A549 (cell line): Measurements from ENCODE around the gene HRH4. TPM values are rescaled to one million over a fixed set of nuclear protein-coding genes. Genes with fewer than 3 reads are reported as not detected.
A peak's percentile ranks its signal among the peaks of the same experiment; 100 is the strongest.

Source experiments
- ATAC-seq, 2 experiments: fragments of 200-7000 bp in 1 of 2; fragments of >200 bp in 1 of 2; cut with Nextera tagmentation in 1 of 2; cut with Tn5 transposase in 1 of 2; 3 replicates each; pipeline versions ENCODE4 v1.8.0 to v1.9.1; 2018 to 2020; ENCODE audit warnings: mild to moderate bottlenecking in 1 of 2, moderate library complexity in 1 of 2
- CTCF ChIA-PET: fragments of 300-600 bp; sonication (Branson Sonifier 250); formaldehyde crosslinking; extraction: SDS; loops from one replicate; lab custom pipeline; 2021; ENCODE audit warnings: antibody characterized with exemption, inconsistent platforms; lab: Yijun Ruan, JAX
- POLR2A ChIA-PET: fragments of 350-600 bp; formaldehyde crosslinking; extraction: SDS; loops from one replicate; lab custom pipeline; 2021; ENCODE audit warnings: antibody characterized with exemption, inconsistent platforms; lab: Yijun Ruan, JAX
- DNase-seq, 2 experiments: peaks; one replicate each; pipeline versions ENCODE4 v3.0.0 to v3.0.0-alpha.2; 2011 to 2016; ENCODE audit warnings: low read depth in 1 of 2, low spot score in 1 of 2
- FAIRE-seq: peaks from 2 replicates; lab custom pipeline; 2011; peaks lifted over from hg19 to GRCh38; lab: Jason Lieb, UNC
- H3K27ac ChIP-seq, 2 experiments: fragments of >200 bp; sonication (Bioruptor Twin); formaldehyde crosslinking; 3 replicates each; pipeline ENCODE4 v1.5.1; 2016 to 2017
- H3K4me1 ChIP-seq: fragments of >200 bp; sonication (Bioruptor Twin); formaldehyde crosslinking; 3 replicates; pipeline ENCODE4 v1.6.1; 2016
- H3K4me2 ChIP-seq: fragments of >200 bp; sonication (Bioruptor Twin); formaldehyde crosslinking; 3 replicates; pipeline ENCODE4 v1.6.1; 2016
- H3K4me3 ChIP-seq: fragments of >200 bp; sonication (Bioruptor Twin); formaldehyde crosslinking; 3 replicates; pipeline ENCODE4 v1.5.1; 2016
- H3K9me3 ChIP-seq: fragments of >200 bp; sonication (Bioruptor Twin); formaldehyde crosslinking; 3 replicates; pipeline ENCODE4 v1.6.1; 2016
- BCL3 ChIP-seq: fragments of >200 bp; sonication (Bioruptor Twin); formaldehyde crosslinking; IDR thresholded peaks from 3 replicates; pipeline ENCODE4 v1.6.1; 2016
- CBX8 ChIP-seq: fragments of 200-600 bp; sonication (generic); IDR thresholded peaks from 2 replicates; pipeline ENCODE4 v1.6.1; 2016
- CHD2 ChIP-seq: fragments of 150-350 bp; IDR thresholded peaks from 2 replicates; pipeline ENCODE4 v1.6.1; 2014; ENCODE audit warnings: low read length; ENCODE audit not compliant: partially characterized antibody
- E2F6 ChIP-seq: IDR thresholded peaks from 2 replicates; pipeline ENCODE4 v1.6.1; 2012; ENCODE audit warnings: low read depth, borderline replicate concordance
- FOSB ChIP-seq: fragments of 250-450 bp; sonication (Bioruptor Pico); IDR thresholded peaks from 2 replicates; pipeline ENCODE4 v1.5.0; 2020; ENCODE audit warnings: mild to moderate bottlenecking, moderate library complexity
- HES2 ChIP-seq: fragments of >200 bp; sonication (Bioruptor Twin); formaldehyde crosslinking; IDR thresholded peaks from 2 replicates; pipeline ENCODE4 v1.6.1; 2016
- HEYL ChIP-seq: fragments of 250-450 bp; sonication (Bioruptor Pico); IDR thresholded peaks from 2 replicates; pipeline ENCODE4 v1.8.0; 2021; ENCODE audit warnings: mild to moderate bottlenecking, moderate library complexity
- HOXB13 ChIP-seq: fragments of 250-450 bp; sonication (Bioruptor Pico); IDR thresholded peaks from 2 replicates; pipeline ENCODE4 v1.5.0; 2020; ENCODE audit warnings: low read depth, mild to moderate bottlenecking, moderate library complexity
- JUN ChIP-seq, 2 experiments: fragments of >200 bp; sonication (Bioruptor Twin); formaldehyde crosslinking; IDR thresholded peaks; 2 replicates in 1 of 2; 3 replicates in 1 of 2; pipeline ENCODE4 v1.6.1; 2016 to 2017
- RAD21 ChIP-seq, 2 experiments: fragments of >200 bp in 1 of 2; sonication (Bioruptor Twin) in 1 of 2; formaldehyde crosslinking in 1 of 2; IDR thresholded peaks in 1 of 2; conservative IDR thresholded peaks in 1 of 2; 2 replicates in 1 of 2; 3 replicates in 1 of 2; pipeline ENCODE4 v1.6.1; 2012 to 2018; ENCODE audit warnings: inconsistent platforms in 1 of 2
- RFX5 ChIP-seq: fragments of 450-650 bp; IDR thresholded peaks from 2 replicates; pipeline ENCODE4 v1.7.1; 2014; ENCODE audit warnings: antibody characterized with exemption, mild to moderate bottlenecking, moderate library complexity
- RNF2 ChIP-seq: fragments of 200-600 bp; sonication (generic); IDR thresholded peaks from 2 replicates; pipeline ENCODE4 v1.6.1; 2016; ENCODE audit warnings: low read depth, mild to moderate bottlenecking, antibody characterized with exemption, moderate library complexity, borderline replicate concordance
- TP53 ChIP-seq: fragments of 250-450 bp; sonication (Bioruptor Pico); IDR thresholded peaks from 2 replicates; pipeline ENCODE4 v1.5.0; 2021; ENCODE audit warnings: mild to moderate bottlenecking, moderate library complexity
- USF2 ChIP-seq: fragments of 450-650 bp; IDR thresholded peaks from 2 replicates; pipeline ENCODE4 v1.6.1; 2014; ENCODE audit warnings: antibody characterized with exemption
- WGBS: methylation state at CpG from one replicate; pipeline ENCODE4 v1.1.6; 2017; ENCODE audit errors: missing lambda C conversion rate; 5-methylcytosine and 5-hydroxymethylcytosine counted together
- polyA minus RNA-seq: library from RNA; depleted of rRNA, polyadenylated mRNA; stranded (reverse); fragments of >200 nt; gene quantifications from 2 replicates; pipeline ENCODE4 v1.2.3, GENCODE V29; 2011; rRNA and poly(A)+ RNA removed
- polyA plus RNA-seq, 4 experiments: library from polyadenylated mRNA; depleted of rRNA in 3 of 4; stranded (reverse); fragments of >200 nt; fragmentation: RNase III in 1 of 4; extraction: RNeasy Plus Mini Kit Qiagen cat#74134 plus additional on column Dnase treatment in 1 of 4; gene quantifications; 2 replicates in 3 of 4; 3 replicates in 1 of 4; pipeline ENCODE4 v1.2.3, GENCODE V29; 2011 to 2017

HRH4 gene, protein sequence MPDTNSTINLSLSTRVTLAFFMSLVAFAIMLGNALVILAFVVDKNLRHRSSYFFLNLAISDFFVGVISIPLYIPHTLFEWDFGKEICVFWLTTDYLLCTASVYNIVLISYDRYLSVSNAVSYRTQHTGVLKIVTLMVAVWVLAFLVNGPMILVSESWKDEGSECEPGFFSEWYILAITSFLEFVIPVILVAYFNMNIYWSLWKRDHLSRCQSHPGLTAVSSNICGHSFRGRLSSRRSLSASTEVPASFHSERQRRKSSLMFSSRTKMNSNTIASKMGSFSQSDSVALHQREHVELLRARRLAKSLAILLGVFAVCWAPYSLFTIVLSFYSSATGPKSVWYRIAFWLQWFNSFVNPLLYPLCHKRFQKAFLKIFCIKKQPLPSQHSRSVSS
- polyA plus RNA-seq (2011; rRNA removed), result 0.07 and 0.08 TPM in 2 replicates
- polyA plus RNA-seq (2012; cell fraction: cytosol; rRNA removed), result 0.01 TPM in 1 of 2 replicates, not detected in the other
- polyA plus RNA-seq (2012; cell fraction: nucleus; rRNA removed), result 0.01 and 0.06 TPM in 2 replicates
- polyA plus RNA-seq (2017; fragmentation: RNase III; extraction: RNeasy Plus Mini Kit Qiagen cat#74134 plus additional on column Dnase treatment), result 0.04 to 0.07 TPM (median 0.07 TPM) in 3 replicates
- not detected in 2 replicates for polyA minus RNA-seq

DNA sequence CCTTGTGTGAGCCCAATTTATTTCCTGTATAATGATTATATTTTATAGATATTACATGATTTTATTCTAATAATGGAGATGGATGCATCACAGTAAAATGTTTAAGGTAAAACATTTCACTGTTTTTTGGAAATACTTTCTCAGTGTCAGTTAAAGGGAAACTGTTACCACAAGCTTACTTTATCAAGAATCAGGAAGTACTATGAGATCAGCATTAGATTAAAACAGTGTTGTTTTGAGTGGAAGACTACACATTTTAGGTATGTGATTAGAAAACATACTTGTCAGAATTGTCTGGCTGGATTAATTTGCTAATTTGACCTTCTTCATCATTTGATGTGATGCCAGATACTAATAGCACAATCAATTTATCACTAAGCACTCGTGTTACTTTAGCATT is at the start of gene HRH4:
HRH4 (plus strand) TSS at position 250 of the 400 bp plus-strand sequence; CDS start at position 342, 92 bp downstream.
- H3K9me3 ChIP-seq, result no peaks in the 10 kb centered on the region
- H3K27ac ChIP-seq, result no peak within 1 kb of the TSS
- no peaks in the 10 kb centered on the region for H3K4me1 ChIP-seq
- no peak for ATAC-seq
- no peak within 1 kb of the TSS for H3K4me3 ChIP-seq
- peak; percentile 13 for FAIRE-seq
- TF ChIP-seq E2F6, result no peak
- TF ChIP-seq TP53 (CRISPR knock-in tag), result no peak
- no peak for TF ChIP-seq RFX5
- TF ChIP-seq BCL3, result no peak
- no peak for TF ChIP-seq FOSB (CRISPR knock-in tag)
- TF ChIP-seq CBX8, result no peak
- no peak for TF ChIP-seq RNF2
- no peak for TF ChIP-seq HOXB13 (CRISPR knock-in tag)
- no peak for TF ChIP-seq HEYL (CRISPR knock-in tag)
- TF ChIP-seq USF2, result no peak
- TF ChIP-seq CHD2, result no peak
- no peak within 1 kb of the TSS for H3K4me2 ChIP-seq
- 56% methylated on average over 1 of the region's 1 CpG for WGBS
- ChIA-PET POLR2A (no interaction called here), CTCF (interaction anchor here (1.2 kb wide), 1 partner anchor 14 kb away, joined by 3 read pairs; no protein-coding TSS in a partner anchor)
- DNase-seq, result no peak

DNA sequence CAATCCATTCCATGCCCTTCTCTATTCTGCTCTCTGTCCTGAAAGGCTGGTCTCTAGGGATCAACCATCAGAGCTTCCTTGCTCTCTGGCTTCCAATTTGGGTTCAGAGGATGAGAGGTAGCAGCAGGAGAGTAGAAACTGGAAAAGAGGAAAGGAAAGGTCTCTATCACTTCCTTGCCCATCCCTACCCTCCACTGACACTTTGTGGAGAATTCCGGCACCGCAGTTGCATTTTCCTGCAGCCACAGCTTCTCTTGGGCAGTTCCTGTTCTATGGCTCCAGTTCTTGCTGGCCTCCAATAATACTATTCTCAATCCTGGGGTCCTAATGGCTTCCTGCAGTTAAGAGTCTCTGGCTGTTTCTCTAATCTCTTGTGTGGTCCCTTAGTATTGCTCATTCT is 47.3 kb upstream of the HRH4 start:
- peak in 1 of 2 experiments; percentile 9 for DNase-seq
- no peaks in the 10 kb centered on the region for H3K9me3 ChIP-seq
- peak in 1 of 2 experiments; percentile 36; a peak in 1 of 6 replicates for ATAC-seq
- ChIA-PET POLR2A (interaction anchor here (0.6 kb wide), 1 partner anchor 15 kb away, joined by 3 read pairs; the partner anchor contains the start of gene OSBPL1A), CTCF (interaction anchor here (1.0 to 1.6 kb wide), 6 partner anchors 12 to 236 kb away, joined by 3 to 5 read pairs (median 4); no protein-coding TSS in a partner anchor)
- no peak overlapping the region for H3K4me3 ChIP-seq
- H3K4me1 ChIP-seq, result no peaks in the 10 kb centered on the region
- TF ChIP-seq HES2 (no peak), CBX8 (no peak), RAD21 (conservative IDR thresholded peaks at IDR 0.05 in 1 of 2, IDR thresholded peaks at IDR 0.05 in 1 of 2) (peak in 1 of 2 experiments; percentile 17; a peak in 1 of 5 replicates)
- WGBS, result 96% methylated on average over 2 of the region's 2 CpGs
- H3K4me2 ChIP-seq, result no peak overlapping the region
- no peak overlapping the region for H3K27ac ChIP-seq
- no peak for FAIRE-seq

GRCh38 chr18:24414349-24415003 is 46.0 kb upstream of the HRH4 start:
- no peaks in the 10 kb centered on the region for H3K4me1 ChIP-seq
- no peaks in the 10 kb centered on the region for H3K9me3 ChIP-seq
- ATAC-seq (no peak), DNase-seq (no peak), FAIRE-seq (no peak)
- POLR2A ChIA-PET, result interaction anchor here (1.4 kb wide), 1 partner anchor 17 kb away, joined by 5 read pairs; the partner anchor contains the start of gene OSBPL1A
- no peak for TF ChIP-seq JUN (IDR thresholded peaks at IDR 0.05)
- CTCF ChIA-PET, result interaction anchor here (1.0 kb wide), 1 partner anchor 326 kb away, joined by 3 read pairs; no protein-coding TSS in a partner anchor
- no peak overlapping the region for H3K4me2 ChIP-seq
- H3K27ac ChIP-seq, result no peak overlapping the region
- H3K4me3 ChIP-seq, result no peak overlapping the region
- 28% methylated on average over 3 of the region's 3 CpGs for WGBS
